Endothelial cell of umbilical vein (primary cell): ENCODE results near the gene PRKAG2. TPM values are rescaled to one million over a fixed set of nuclear protein-coding genes. Genes with fewer than 3 reads are reported as not detected.

ENCODE experiments used
- BruUV-seq: library from RNA; stranded (reverse); fragments of 400-500 nt; replicated peaks from 2 replicates; lab custom pipeline; 2021; lab: Mats Ljungman, UMichigan
- CTCF ChIA-PET: fragments of 300-600, 350-600 bp; sonication (Branson Sonifier 250); formaldehyde crosslinking; loops from one replicate; lab custom pipeline; 2021; ENCODE audit warnings: antibody characterized with exemption, inconsistent platforms; lab: Charles Lee
- POLR2A ChIA-PET: fragments of 300-600, 350-600 bp; sonication (Branson Sonifier 250); formaldehyde crosslinking; loops from one replicate; lab custom pipeline; 2021; ENCODE audit warnings: antibody characterized with exemption, inconsistent platforms; lab: Charles Lee
- DNase-seq: peaks from one replicate; pipeline ENCODE4 v3.0.0-alpha.2; 2011; ENCODE audit warnings: low read depth, low spot score
- FAIRE-seq: peaks from 2 replicates; lab custom pipeline; 2011; peaks lifted over from hg19 to GRCh38; lab: Jason Lieb, UNC
- H2AFZ ChIP-seq: 2 replicates; pipeline ENCODE4 v1.6.0; 2012; ENCODE audit warnings: low read depth, low read length, control low read depth, inconsistent platforms
- H3K27ac ChIP-seq: 2 replicates; pipeline ENCODE4 v1.5.1; 2011; ENCODE audit warnings: low read depth, mild to moderate bottlenecking, control low read depth, low read length, moderate library complexity; ENCODE audit not compliant: insufficient read depth
- H3K27me3 ChIP-seq, 2 experiments: 2 replicates each; pipeline versions ENCODE4 v1.6.0 to v1.6.1; 2011; ENCODE audit warnings: low read length in 2 of 2, mixed read lengths in 1 of 2; ENCODE audit not compliant: control insufficient read depth in 2 of 2, insufficient read depth in 2 of 2
- H3K36me3 ChIP-seq, 2 experiments: 2 replicates in 1 of 2; 3 replicates in 1 of 2; pipeline ENCODE4 v1.5.1; 2011; ENCODE audit warnings: low read length in 2 of 2, mild to moderate bottlenecking in 1 of 2, moderate library complexity in 1 of 2; ENCODE audit not compliant: control insufficient read depth in 2 of 2, insufficient read depth in 2 of 2; ENCODE audit errors: extremely low read depth in 1 of 2
- H3K4me1 ChIP-seq: 3 replicates; pipeline ENCODE4 v1.5.1; 2011; ENCODE audit warnings: mild to moderate bottlenecking, low read length; ENCODE audit not compliant: control insufficient read depth, insufficient read depth; ENCODE audit errors: extremely low read depth
- H3K4me2 ChIP-seq: 2 replicates; pipeline ENCODE4 v1.6.1; 2011; ENCODE audit warnings: low read length, control low read depth, mixed read lengths; ENCODE audit not compliant: insufficient read depth
- H3K4me3 ChIP-seq, 3 experiments: fragments of 200-600 bp in 1 of 3; sonication (generic), shearing (Covaris generic) in 1 of 3; replicated peaks in 1 of 3; 2 replicates each; pipeline ENCODE4 v1.5.1; 2011 to 2016; ENCODE audit warnings: control low read depth in 3 of 3, low read length in 3 of 3, mild to moderate bottlenecking in 2 of 3, inconsistent platforms in 1 of 3, low read depth in 1 of 3, moderate library complexity in 1 of 3; ENCODE audit not compliant: insufficient read depth in 1 of 3
- H3K79me2 ChIP-seq: 2 replicates; pipeline ENCODE4 v1.6.0; 2012; ENCODE audit warnings: low read length, inconsistent platforms; ENCODE audit not compliant: control insufficient read depth, insufficient read depth
- H3K9ac ChIP-seq: replicated peaks from 2 replicates; pipeline ENCODE3; 2011; ENCODE audit warnings: low read length, control low read depth; ENCODE audit not compliant: insufficient read depth; ENCODE audit errors: extremely low read depth
- H3K9me1 ChIP-seq: replicated peaks from 3 replicates; pipeline ENCODE4 v1.6.0; 2011; ENCODE audit warnings: mild to moderate bottlenecking, low read length; ENCODE audit not compliant: control insufficient read depth, insufficient read depth; ENCODE audit errors: extremely low read depth
- H3K9me3 ChIP-seq: replicated peaks from 2 replicates; pipeline ENCODE4 v1.5.1; 2012; ENCODE audit warnings: low read length, inconsistent platforms; ENCODE audit not compliant: control insufficient read depth, insufficient read depth
- H4K20me1 ChIP-seq: replicated peaks from 2 replicates; pipeline ENCODE3; 2011; ENCODE audit warnings: mild to moderate bottlenecking, low read length; ENCODE audit not compliant: control insufficient read depth, insufficient read depth; ENCODE audit errors: extremely low read depth
- EZH2 ChIP-seq: IDR thresholded peaks from 2 replicates; pipeline ENCODE4 v1.6.1; 2012; ENCODE audit warnings: borderline replicate concordance, low read depth, mild to moderate bottlenecking, moderate library complexity, low read length, inconsistent platforms; ENCODE audit not compliant: severe bottlenecking
- FOS ChIP-seq: IDR thresholded peaks from 2 replicates; pipeline ENCODE4 v1.6.1; 2011; ENCODE audit warnings: mild to moderate bottlenecking, low read length, moderate library complexity, borderline replicate concordance; ENCODE audit not compliant: insufficient read depth
- GATA2 ChIP-seq: IDR thresholded peaks from 2 replicates; pipeline ENCODE4 v1.7.0; 2011; ENCODE audit warnings: low read depth, mild to moderate bottlenecking, moderate library complexity, mixed read lengths, low read length; ENCODE audit not compliant: insufficient read length, insufficient read depth
- JUN ChIP-seq: IDR thresholded peaks from 2 replicates; pipeline ENCODE4 v1.6.1; 2011; ENCODE audit warnings: borderline replicate concordance, low read depth; ENCODE audit not compliant: insufficient read length, insufficient read depth
- MYC ChIP-seq: IDR thresholded peaks from one replicate; pipeline ENCODE4 v1.6.1; 2011; ENCODE audit warnings: mild to moderate bottlenecking, low read depth, low read length
- POLR2A ChIP-seq: IDR thresholded peaks from 2 replicates; pipeline ENCODE4 v1.6.1; 2012; ENCODE audit warnings: low read depth, mild to moderate bottlenecking, control low read depth, low read length
- POLR2AphosphoS5 ChIP-seq: IDR thresholded peaks from 2 replicates; pipeline ENCODE4 v1.6.1; 2012; ENCODE audit warnings: low read depth, mild to moderate bottlenecking, control low read depth, low read length, moderate library complexity; ENCODE audit not compliant: insufficient read depth
- dilution Hi-C: fragments of 300-500 bp; cut with MboI; formaldehyde crosslinking; loops from one replicate; pipeline ENCODE4 v1.15.0; 2019; ENCODE audit warnings: low sequenced_read_pairs; ENCODE audit not compliant: extremely low pct_ligation_motif_present
- intact Hi-C: fragments of 100-400 bp; cut with micrococcal nuclease; formaldehyde crosslinking; loops from one replicate; pipeline ENCODE4 v1.10.0; 2022
- polyA plus RNA-seq, 4 experiments: library from polyadenylated mRNA; depleted of rRNA in 3 of 4; stranded (reverse) in 3 of 4; unstranded in 1 of 4; fragments of >200 nt; gene quantifications; 2 replicates each; pipeline versions ENCODE4 v1.2.1 to v1.2.3, GENCODE V29; 2011 to 2012; ENCODE audit warnings: missing spikeins in 1 of 4
- total RNA-seq: library from RNA; stranded (reverse); gene quantifications from 2 replicates; pipeline ENCODE4 v1.2.3, GENCODE V29; 2021
- TF ChIP-seq, protein P1 (sequence below), 2 donors: IDR thresholded peaks; 1 replicate in 1 of 2; 2 replicates in 1 of 2; pipeline ENCODE4 v1.5.1; 2011; ENCODE audit warnings: low read length in 2 of 2, mild to moderate bottlenecking in 2 of 2, moderate library complexity in 2 of 2, control low read depth in 1 of 2, inconsistent platforms in 1 of 2, low read depth in 1 of 2; ENCODE audit not compliant: insufficient read depth in 1 of 2; ENCODE audit errors: extremely low read depth in 1 of 2
- TF ChIP-seq, protein P2 (sequence below): IDR thresholded peaks from 2 replicates; pipeline ENCODE4 v1.6.1; 2011; ENCODE audit not compliant: insufficient read depth, insufficient read length

PRKAG2 gene
- total and polyA plus RNA-seq, 2 donors (not counting 3 experiments of a cell fraction or from before 2014, with no cell fraction given), result 19.3 to 51.5 TPM

DNA sequence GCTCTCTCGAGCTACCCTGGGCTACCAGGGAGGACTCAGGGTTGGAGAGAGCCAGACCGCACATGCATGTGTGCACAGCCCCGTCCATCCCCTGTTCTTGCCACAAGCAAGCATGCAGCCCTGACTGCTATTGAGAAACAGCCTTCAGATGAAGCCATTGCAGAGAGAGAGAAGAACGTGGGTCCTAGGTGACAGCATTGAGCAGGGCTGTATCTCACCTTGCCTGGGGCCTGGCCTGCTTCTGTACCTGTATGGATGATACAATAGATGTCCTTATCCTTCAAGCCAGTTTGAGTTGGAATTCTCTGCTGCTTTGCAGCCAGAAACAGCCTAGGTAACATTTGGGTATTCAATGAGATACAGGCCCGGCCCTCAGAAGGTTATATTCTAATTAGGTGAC, 229.9 kb downstream of the PRKAG2 start:
- FAIRE-seq (no peak), DNase-seq (no peak)
- no peak overlapping the region for H3K4me3 ChIP-seq
- no peak overlapping the region for H3K9ac ChIP-seq
- no peak for TF ChIP-seq EZH2
- no peaks in the 10 kb centered on the region for H3K36me3 ChIP-seq
- H3K27ac ChIP-seq, result no peak overlapping the region
- intact Hi-C loops (no loop called here), dilution Hi-C loops (no loop called here)
- H3K4me2 ChIP-seq, result no peak overlapping the region
- ChIA-PET POLR2A (no interaction called here), CTCF (no interaction called here)
- no peak overlapping the region for H2AFZ ChIP-seq
- H3K27me3 ChIP-seq, result no peaks in the 10 kb centered on the region
- H3K4me1 ChIP-seq, result no peaks in the 10 kb centered on the region
- H3K9me3 ChIP-seq, result no peaks in the 10 kb centered on the region
- no peaks in the 10 kb centered on the region for H4K20me1 ChIP-seq
- H3K79me2 ChIP-seq, result no peaks in the 10 kb centered on the region
- BruUV-seq, result no TSS peak
- no peaks in the 10 kb centered on the region for H3K9me1 ChIP-seq

GRCh38 chr7:151645311-151645710, 231.6 kb downstream of the PRKAG2 start:
- Histone ChIP-seq H3K4me3 (no peak overlapping the region), H4K20me1 (no peaks in the 10 kb centered on the region), H3K4me2 (no peak overlapping the region), H3K27me3 (no peaks in the 10 kb centered on the region), H3K36me3 (no peaks in the 10 kb centered on the region), H3K9me1 (no peaks in the 10 kb centered on the region), H3K79me2 (no peaks in the 10 kb centered on the region), H3K27ac (no peak overlapping the region), H3K4me1 (peaks cover 4% of the 10 kb centered on the region), H2AFZ (no peak overlapping the region), H3K9me3 (no peaks in the 10 kb centered on the region), H3K9ac (no peak overlapping the region)
- BruUV-seq, result no TSS peak
- FAIRE-seq (no peak), DNase-seq (no peak)
- intact Hi-C loops (no loop called here), dilution Hi-C loops (no loop called here)
- TF ChIP-seq EZH2 (no peak), JUN (no peak), POLR2AphosphoS5 (no peak), POLR2A (no peak), GATA2 (no peak), FOS (no peak), MYC (no peak)
- TF ChIP-seq, protein P1, sequence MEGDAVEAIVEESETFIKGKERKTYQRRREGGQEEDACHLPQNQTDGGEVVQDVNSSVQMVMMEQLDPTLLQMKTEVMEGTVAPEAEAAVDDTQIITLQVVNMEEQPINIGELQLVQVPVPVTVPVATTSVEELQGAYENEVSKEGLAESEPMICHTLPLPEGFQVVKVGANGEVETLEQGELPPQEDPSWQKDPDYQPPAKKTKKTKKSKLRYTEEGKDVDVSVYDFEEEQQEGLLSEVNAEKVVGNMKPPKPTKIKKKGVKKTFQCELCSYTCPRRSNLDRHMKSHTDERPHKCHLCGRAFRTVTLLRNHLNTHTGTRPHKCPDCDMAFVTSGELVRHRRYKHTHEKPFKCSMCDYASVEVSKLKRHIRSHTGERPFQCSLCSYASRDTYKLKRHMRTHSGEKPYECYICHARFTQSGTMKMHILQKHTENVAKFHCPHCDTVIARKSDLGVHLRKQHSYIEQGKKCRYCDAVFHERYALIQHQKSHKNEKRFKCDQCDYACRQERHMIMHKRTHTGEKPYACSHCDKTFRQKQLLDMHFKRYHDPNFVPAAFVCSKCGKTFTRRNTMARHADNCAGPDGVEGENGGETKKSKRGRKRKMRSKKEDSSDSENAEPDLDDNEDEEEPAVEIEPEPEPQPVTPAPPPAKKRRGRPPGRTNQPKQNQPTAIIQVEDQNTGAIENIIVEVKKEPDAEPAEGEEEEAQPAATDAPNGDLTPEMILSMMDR (IDR thresholded peaks at IDR 0.05; ENCODE audit: extremely low read depth in 1 of 2, insufficient read depth in 1 of 2, low read depth in 1 of 2, low read length in 2 of 2), result no peak
- TF ChIP-seq, protein P2, sequence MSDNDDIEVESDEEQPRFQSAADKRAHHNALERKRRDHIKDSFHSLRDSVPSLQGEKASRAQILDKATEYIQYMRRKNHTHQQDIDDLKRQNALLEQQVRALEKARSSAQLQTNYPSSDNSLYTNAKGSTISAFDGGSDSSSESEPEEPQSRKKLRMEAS, result no peak
- ChIA-PET POLR2A (no interaction called here), CTCF (interaction anchor here (0.7 kb wide), 1 partner anchor 10 kb away, joined by 3 read pairs; no protein-coding TSS in a partner anchor)
